Testis (tissue), 2 donors: ENCODE results near the gene MRAP.

Experiments used
- POLR2A ChIP-seq: fragments of 450-650 bp; IDR thresholded peaks from one replicate; pipeline ENCODE4 v1.6.1; 2017; ENCODE audit warnings: antibody characterized with exemption, mild to moderate bottlenecking, moderate library complexity
- TF ChIP-seq, protein P1 (sequence below), 3 experiments: fragments of 450-650 bp in 2 of 3; fragments of 200-600 bp in 1 of 3; sonication (generic) in 1 of 3; IDR thresholded peaks; one replicate each; pipeline ENCODE4 v1.5.1; 2016 to 2019; ENCODE audit warnings: antibody characterized with exemption in 3 of 3, mild to moderate bottlenecking in 2 of 3, moderate library complexity in 1 of 3

DNA sequence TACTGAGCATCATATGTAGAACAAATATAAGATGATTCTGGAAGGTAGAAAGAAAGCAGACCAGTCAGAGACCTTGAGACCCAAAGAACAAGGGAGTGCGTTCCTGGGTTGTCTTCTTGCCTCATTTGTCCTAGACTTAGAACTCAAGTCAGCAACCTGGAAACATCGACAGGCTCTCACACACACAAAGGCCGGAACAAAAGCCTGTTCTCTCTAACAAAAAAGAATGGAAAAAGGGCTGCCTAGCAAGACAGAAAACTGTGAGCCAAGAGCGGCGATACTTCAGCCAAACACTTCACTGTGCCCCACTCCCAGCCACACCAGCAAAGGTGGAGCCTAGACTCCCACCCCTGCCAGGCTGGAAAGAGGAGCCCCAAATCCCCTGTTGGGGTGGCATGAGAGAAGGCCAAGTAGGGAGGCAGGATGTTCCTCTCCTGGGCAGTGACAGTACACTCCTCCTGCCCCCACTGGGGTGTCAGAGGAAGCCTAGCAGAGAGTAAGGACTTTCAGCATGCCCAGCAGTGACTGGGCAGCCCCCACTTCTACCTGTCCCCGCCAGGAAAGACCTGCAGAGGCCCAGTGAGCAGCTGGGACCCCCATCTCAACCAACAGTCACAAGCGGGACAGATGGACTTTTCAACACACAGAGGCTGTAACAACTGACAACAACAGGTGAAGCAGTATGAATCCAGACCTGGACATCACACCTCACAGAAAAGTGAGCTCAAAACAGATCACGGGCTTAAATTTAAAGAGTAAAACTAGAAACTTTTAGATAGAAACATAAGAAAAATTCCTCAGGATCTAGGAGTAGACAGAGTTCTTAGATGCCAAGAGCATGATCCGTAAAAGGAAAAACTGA, 33.0 kb downstream of the MRAP start:
- TF ChIP-seq POLR2A = no peak
- TF ChIP-seq, protein P1, sequence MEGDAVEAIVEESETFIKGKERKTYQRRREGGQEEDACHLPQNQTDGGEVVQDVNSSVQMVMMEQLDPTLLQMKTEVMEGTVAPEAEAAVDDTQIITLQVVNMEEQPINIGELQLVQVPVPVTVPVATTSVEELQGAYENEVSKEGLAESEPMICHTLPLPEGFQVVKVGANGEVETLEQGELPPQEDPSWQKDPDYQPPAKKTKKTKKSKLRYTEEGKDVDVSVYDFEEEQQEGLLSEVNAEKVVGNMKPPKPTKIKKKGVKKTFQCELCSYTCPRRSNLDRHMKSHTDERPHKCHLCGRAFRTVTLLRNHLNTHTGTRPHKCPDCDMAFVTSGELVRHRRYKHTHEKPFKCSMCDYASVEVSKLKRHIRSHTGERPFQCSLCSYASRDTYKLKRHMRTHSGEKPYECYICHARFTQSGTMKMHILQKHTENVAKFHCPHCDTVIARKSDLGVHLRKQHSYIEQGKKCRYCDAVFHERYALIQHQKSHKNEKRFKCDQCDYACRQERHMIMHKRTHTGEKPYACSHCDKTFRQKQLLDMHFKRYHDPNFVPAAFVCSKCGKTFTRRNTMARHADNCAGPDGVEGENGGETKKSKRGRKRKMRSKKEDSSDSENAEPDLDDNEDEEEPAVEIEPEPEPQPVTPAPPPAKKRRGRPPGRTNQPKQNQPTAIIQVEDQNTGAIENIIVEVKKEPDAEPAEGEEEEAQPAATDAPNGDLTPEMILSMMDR (IDR thresholded peaks at IDR 0.05) = no peak
